HG03135 (cell line): ENCODE data around the gene FMR1NB.
A peak's percentile ranks its signal among the peaks of the same experiment; 100 is the strongest.

ENCODE experiments used
- ATAC-seq: cut with Tn5 transposase; IDR thresholded peaks from one replicate; pipeline ENCODE4 v1.9.1; 2021; ENCODE audit warnings: mild to moderate bottlenecking, moderate library complexity; ENCODE audit not compliant: unreplicated experiment

FMR1NB gene

GRCh38 chrX:147981038-147981752 is at the start of gene FMR1NB:
Gene FMR1NB, plus strand, starts transcription at chrX:147981337. Its CDS starts 66 bp downstream, at chrX:147981403.
- ATAC-seq: no peak

- ATAC-seq: no peak
Measured at GRCh38 chrX:147933815-147934214, 47.3 kb upstream of the FMR1NB start.

DNA sequence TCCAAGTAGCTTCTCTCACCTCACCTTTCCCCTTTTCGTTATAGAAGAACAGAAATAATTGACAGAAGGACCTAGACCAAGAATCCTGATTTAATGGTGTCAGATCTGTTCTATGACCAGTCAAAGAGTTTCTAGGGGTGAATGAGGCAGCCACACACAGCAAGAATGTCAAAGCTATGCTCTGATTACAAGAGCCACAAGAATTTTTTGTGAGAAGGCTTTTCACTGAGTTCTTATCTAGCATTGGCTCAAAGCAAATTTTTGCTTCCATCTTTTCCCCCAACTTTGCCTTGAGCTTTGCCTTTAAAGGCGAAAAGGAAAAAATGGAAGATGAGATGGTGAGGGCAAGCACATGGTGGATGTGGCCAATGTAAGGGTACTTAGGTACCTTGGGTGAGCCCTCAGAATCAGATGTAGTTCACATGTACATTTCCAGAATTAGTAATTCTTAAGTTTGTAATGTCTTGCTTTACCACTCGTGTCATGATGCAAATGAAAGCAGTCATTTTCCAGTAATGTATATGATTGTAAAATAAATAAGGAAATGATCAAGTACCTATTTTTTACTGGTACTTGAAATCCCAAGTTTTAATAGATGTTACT is 45.9 kb upstream of the FMR1NB start:
- ATAC-seq: no peak

GRCh38 chrX:147945286-147945685 is 35.9 kb upstream of the FMR1NB start:
- no peak for ATAC-seq

GRCh38 chrX:147948531-147948930 is 32.6 kb upstream of the FMR1NB start:
- ATAC-seq: no peak

- ATAC-seq: no peak
Measured at GRCh38 chrX:147950352-147950751, 30.8 kb upstream of the FMR1NB start.

DNA sequence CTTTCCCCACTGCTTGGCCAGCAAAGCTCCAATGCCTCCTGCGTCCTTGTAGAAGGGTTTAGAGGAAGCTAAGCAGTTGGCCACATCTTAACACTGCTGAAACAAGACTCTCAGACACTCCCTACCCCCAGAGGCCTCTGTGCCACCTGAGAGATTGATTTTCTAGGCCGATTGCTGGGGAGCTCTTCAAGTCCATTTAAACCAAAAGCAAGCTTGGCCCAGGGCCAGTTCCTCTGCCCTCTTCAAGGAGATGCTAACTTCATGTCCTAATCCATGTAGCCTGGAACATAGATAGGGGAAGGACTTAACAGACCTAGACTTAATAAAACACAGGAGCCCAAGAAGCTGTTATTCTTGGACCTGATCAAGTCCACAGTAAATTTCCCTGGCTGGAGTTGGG is 27.2 kb upstream of the FMR1NB start:
- no peak for ATAC-seq

DNA sequence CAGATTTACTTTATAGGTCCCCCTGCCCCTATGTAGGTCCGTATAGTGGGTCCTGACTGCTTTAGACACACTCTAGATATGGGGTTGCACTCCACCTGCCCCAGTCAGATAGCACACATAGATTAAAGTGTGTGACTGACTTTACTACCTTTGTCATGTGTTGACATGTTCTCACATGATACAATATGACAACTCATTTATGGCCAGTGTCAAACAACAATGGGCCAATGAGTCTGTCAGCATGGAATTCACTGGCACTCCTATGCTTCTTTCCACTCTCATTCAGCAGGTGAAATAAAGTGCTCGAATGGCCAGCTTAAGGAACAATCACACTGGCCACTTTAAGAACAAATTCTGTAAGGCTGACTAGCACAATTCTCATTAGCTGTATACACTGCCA is 23.8 kb upstream of the FMR1NB start:
- no peak for ATAC-seq

GRCh38 chrX:147958291-147958690 is 22.8 kb upstream of the FMR1NB start:
- no peak for ATAC-seq

DNA sequence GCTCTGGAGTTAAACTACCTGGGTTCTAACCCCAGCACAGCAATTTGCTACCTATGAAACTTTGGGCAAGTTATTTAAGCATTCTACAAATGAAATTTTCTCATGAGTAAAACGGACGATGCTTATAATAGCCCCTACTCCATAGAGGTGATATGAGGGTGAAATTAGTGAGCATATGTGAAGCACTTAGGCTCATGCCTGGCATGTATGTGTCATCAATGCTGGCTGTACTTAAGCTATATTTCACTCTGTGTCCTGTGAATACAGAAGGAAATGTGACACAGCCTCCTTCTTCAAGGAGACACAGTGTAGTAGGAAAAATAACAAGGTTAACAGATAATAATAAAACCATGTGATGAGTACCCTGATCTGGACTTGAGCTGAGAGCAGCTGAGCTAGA is 20.4 kb upstream of the FMR1NB start:
- ATAC-seq: no peak

GRCh38 chrX:147962476-147962875 is 18.7 kb upstream of the FMR1NB start:
- no peak for ATAC-seq

DNA sequence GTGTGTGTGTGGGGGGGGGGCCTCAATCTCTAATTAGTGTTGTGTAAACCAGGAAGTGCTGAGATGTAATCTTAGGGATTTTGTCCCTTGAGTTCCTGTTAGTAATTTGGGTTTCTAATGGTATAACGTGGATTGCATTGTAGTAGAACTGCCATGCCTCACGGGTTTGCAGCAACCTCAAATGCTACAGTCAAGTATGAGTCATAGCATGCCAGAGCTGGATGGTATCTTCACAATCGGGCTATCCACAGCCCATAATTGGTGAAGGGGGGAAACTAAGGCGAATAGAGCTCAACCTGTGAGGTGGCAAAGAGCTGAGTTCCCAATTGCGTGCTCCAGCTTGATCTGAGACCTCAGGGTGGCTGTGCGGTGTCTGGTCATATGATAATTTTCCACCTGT is 2.2 kb upstream of the FMR1NB start:
- ATAC-seq: no peak

DNA sequence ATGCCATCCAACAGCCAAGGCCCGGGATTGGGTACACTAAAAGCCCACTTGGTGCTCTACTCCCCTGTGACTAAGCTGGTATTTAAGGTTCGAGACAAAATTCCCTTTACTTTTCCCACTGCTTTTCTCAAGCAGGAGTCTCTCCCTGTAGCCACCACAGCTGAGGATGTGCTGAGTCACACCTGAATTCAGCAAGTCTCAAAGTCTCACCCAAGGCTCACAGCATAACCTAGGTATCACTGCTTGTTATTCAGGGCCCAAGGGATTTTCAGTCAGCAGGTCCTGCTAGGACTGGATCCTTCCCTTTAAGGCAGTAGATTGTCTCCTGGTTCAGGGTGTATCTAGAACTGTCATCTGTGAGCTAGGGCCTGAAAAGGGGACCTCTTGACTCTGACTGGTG is 39.2 kb downstream of the FMR1NB start:
- no peak for ATAC-seq

DNA sequence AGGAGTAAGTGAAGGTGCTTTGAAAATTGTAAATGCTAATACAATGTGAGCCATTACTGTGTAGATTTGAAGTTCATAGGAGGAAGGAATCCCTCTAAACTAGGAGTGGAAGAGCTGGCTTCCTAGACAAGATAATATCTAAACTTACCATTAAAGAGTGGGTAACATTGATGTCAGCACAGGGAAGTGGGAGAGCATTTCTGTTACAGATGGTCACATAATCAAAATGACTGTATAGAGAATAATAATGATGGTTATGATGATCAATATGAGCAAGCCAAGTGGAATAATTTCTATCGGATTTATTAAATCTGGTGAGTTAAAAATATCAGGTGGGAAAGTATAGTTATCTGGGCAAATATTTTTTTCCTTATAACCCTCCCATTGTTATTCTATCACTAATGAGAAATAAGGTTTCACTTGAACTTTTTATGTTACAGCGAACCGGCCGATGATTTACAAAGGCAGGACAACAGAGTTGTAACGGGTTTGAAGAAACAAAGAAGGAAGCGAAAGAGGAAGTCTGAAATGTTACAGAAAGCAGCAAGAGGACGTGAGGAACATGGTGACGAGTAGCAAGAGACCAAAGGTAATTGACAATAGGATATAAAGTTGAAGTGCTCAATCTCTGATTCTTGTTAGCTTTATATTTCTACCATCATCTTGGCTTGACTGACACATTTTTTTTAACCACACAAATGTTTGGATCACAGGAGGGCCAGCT is 43.5 kb downstream of the FMR1NB start:
- peak; percentile 92 for ATAC-seq

GRCh38 chrX:148035380-148035779 is 54.2 kb downstream of the FMR1NB start:
- ATAC-seq: no peak

GRCh38 chrX:148037020-148037419 is 55.9 kb downstream of the FMR1NB start:
- no peak for ATAC-seq

- ATAC-seq: no peak
Measured at GRCh38 chrX:148043271-148043855, 62.2 kb downstream of the FMR1NB start.

GRCh38 chrX:148047200-148047599 is 66.1 kb downstream of the FMR1NB start:
- no peak for ATAC-seq

DNA sequence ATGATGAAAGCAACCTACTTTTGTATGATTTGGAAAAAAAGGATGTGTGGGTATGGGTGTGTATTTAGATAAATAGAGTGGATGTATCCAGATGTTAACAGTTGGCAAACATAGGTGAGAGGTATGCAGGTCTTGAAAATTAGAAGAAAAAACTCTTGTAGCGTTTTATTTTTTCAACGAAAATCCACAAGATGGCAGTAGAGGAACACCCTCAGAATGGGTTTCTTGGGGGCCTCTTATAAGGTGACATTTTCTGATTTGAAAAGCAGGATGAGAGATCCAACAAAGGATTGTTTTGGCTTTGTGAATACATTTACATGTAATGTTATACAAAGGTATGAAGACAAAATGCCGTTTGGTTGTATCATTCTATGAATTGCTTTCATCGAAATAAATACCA is 68.3 kb downstream of the FMR1NB start:
- no peak for ATAC-seq

- no peak for ATAC-seq
Measured at GRCh38 chrX:148051973-148052372, 70.8 kb downstream of the FMR1NB start.

- ATAC-seq: no peak
Measured at GRCh38 chrX:148067285-148067684, 86.1 kb downstream of the FMR1NB start.
